H1 (cell line): ENCODE data around the gene CYLD.

ENCODE experiments used
- CTCF ChIP-seq, 3 experiments: IDR thresholded peaks; 1 replicate in 2 of 3; 2 replicates in 1 of 3; pipeline versions ENCODE4 v1.5.1 to v1.6.1; 2011; ENCODE audit warnings: low read length in 3 of 3, mild to moderate bottlenecking in 3 of 3, inconsistent platforms in 2 of 3, low read depth in 1 of 3, moderate library complexity in 1 of 3; ENCODE audit not compliant: insufficient read depth in 1 of 3; ENCODE audit errors: control extremely low read depth in 1 of 3
- E2F6 ChIP-seq: IDR thresholded peaks from 2 replicates; pipeline ENCODE4 v1.6.1; 2012; ENCODE audit warnings: inconsistent platforms
- EZH2 ChIP-seq: fragments of 200-600 bp; sonication (generic); IDR thresholded peaks from 2 replicates; pipeline ENCODE4 v1.7.1; 2012; ENCODE audit warnings: low read depth, mild to moderate bottlenecking, moderate library complexity, low read length, inconsistent platforms; ENCODE audit not compliant: severe bottlenecking

GRCh38 chr16:50802000-50802399 lies 60.1 kb downstream of the CYLD start:
- no peak for TF ChIP-seq EZH2
- no peak for TF ChIP-seq CTCF (IDR thresholded peaks at IDR 0.05; ENCODE audit: control extremely low read depth in 1 of 3, insufficient read depth in 1 of 3, low read depth in 1 of 3, low read length in 3 of 3)
- no peak for TF ChIP-seq E2F6
